GM21367 (cell line): Measurements from ENCODE around the gene ADAM33.

Source experiments
- ATAC-seq: cut with Tn5 transposase; IDR thresholded peaks from one replicate; pipeline ENCODE4 v1.9.1; 2021; ENCODE audit not compliant: unreplicated experiment

The ADAM33 gene

GRCh38 chr20:3667434-3668037 lies 14.3 kb downstream of the ADAM33 start:
- no peak for ATAC-seq

DNA sequence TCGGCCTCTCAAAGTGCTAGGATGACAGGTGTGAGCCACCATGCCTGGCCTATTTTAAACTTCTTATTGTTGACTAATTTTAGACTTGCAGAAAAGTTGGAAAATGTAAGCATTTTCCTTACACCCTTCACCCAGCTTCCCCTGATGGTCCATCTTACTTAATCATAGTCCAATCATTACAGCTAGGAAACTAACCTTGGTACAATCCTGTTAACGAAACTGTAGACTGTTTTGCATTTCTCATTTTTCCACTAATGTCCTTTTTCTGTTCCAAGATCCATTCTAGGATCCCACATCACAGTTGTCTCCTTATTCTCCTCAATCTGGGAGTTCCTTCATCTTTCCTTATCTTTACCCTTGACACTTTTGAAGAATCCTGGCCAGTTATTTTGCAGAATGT lies 18.0 kb downstream of the ADAM33 start:
- ATAC-seq = no peak

DNA sequence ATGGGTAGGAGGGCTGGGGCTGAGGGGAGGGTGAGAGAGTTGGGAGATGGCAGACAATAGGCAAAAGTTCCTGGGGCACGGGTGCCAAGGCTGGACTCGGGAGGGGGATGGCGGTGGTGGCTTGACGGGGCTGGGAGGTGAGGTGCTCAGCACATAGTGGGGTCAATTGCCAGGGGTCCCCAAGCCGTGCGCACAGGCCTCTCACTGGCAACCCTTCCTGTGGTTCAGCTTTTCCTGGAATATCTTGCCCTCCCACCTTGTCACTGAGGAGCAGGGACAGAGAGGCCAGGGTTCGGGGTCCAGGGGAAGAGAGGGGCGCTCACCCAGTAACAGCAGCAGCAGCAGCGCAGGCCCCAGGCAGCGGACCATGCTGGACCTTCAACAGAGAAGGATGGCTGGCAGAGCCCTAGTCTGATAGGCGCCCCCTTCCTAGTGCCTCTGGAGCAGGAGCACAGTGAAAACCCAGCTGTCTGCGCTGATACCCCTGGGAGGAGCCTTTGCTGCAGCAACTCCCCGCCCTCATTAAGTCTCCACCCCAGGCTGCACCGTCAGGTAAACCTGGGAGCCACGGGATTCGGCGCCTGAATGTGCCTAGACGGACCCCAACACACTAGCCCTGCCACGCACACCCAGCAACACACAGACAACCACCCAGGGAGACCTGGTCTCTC lies 18.6 kb downstream of the ADAM33 start, which contains the start of gene GFRA4:
Gene GFRA4, minus strand, starts transcription at position 369 of the 671 bp plus-strand sequence. Its CDS starts 0 bp downstream, at position 369.
- ATAC-seq = no peak

DNA sequence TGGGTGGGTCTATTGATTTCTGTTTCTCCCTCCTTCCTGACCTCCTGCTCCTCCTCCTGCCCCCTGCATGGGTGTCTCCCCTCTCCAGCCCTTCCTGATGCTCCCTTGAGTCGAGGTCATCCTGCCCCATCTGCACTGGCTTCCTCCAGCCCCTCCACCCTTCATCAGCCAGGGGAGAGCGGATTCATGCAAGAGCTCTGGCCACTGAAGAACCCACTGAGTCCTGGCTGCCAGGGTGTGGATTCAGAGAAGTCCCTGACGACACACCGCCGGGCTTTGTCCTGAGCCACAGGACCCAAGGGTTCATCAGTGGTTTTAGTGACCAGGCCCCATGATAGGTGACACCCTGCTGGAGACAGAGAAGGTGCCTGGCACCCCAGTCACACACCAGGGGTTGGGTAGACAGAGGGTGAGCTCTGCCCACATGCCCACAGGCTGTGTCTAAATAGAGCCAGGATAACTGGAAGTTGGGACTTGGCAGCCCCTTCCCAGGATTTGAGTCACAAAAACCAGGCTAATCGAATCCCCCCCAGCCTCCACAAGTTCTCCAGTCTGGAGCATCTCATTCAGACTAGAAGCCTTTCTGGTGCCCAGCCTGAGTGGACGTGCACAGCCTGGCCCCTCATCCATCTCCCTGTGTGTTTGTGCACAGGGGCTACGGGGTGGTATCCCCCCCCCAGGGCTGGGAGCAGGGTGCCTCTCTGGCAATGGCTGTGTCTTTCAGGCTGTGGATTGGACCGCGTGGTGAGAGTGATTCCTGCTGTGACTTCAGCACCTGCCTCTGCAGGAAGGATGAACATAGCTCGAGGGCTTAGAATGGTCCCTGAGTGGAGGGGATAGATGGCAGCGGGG lies 19.8 kb downstream of the ADAM33 start:
- no peak for ATAC-seq

GRCh38 chr20:3661060-3661813 lies 20.6 kb downstream of the ADAM33 start:
- ATAC-seq = no peak

DNA sequence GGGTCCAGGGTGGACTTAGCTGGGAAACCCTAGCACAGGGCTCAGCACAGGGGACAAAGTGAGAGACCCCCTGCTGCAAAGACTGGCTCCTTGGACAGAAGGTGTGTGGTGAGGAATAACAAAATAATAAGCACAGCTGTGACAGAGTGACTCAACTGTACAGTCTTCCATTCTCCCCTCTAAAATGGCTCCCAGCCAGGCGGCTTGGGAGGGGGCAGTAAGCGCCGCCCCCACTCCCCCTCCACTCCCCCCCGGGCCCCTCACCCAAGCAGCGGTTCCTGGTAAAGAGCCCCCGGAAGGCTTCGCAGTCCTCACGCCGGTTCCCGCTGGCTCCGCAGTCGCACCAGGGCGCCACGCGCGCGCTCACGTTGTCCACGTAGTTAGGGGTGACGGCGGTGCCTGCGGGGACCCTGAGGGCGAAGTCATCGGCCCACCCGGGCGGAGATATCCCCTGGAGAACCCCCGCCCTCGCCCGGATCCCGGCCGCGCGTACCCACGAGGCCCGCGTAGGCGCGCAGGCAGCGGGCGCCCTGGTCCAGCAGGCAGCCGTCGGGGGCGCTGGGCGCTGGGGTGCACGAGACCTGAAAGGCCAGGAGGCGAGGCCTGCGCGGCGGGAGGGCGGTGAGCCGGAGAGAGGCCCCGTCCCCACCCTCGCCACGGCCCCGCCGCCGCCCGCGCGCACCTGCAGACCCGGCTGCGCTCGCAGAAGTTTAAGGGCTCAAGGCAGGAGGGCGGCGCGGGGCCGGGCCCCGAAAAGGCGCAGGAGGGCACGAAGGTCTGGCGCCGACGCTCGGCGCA lies 21.3 kb downstream of the ADAM33 start:
- no peak for ATAC-seq

GRCh38 chr20:3659492-3660261 lies 22.1 kb downstream of the ADAM33 start:
- no peak for ATAC-seq

GRCh38 chr20:3658716-3659491 lies 22.9 kb downstream of the ADAM33 start:
- ATAC-seq = peak; percentile 94

DNA sequence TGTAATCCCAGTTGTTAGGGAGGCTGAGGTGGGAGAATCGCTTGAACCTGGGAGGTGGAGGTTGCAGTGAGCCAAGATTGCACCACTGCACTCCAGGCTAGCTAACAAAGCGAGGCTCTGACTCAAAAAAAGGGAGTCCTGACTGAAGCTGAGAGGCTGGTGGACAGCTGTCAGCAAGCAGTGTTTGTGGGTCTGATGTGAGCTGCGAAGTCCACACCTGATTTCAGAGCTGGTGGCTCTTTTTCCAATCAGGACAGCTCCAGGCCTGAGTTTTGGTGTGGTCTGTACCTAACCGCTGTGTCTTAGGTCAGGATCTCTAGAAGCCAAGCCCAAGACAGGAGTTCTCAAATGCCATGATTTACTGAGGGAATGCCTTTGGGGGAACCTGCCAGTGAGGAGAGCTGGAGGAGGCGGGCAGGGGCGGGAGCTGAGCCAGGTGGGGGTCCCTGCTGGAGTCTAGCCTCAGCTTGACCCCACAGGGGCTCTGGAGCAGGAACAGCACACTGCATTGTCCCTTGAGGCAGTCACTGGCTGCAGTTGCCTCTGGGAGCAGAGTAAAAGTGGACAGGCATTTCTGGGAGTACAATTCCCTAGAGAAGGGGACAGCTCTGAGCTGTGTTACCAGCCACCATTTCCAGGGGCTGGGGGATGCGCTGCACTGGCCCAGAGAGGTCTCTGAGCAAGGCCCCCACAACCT lies 23.6 kb downstream of the ADAM33 start:
- no peak for ATAC-seq

DNA sequence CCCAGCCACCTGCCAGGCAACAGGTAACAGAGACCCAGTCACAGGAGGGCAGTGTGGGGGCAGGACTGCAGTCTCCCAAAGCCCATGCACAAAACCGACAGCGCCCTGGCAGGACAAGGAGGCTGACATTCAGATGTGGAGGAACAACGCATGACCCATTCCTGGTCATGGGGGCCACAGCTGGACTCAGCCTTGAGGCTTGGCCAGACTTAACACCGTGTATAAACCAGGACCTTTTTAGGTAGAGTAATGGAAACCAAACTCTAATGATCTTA lies 26.7 kb downstream of the ADAM33 start:
- ATAC-seq = no peak

DNA sequence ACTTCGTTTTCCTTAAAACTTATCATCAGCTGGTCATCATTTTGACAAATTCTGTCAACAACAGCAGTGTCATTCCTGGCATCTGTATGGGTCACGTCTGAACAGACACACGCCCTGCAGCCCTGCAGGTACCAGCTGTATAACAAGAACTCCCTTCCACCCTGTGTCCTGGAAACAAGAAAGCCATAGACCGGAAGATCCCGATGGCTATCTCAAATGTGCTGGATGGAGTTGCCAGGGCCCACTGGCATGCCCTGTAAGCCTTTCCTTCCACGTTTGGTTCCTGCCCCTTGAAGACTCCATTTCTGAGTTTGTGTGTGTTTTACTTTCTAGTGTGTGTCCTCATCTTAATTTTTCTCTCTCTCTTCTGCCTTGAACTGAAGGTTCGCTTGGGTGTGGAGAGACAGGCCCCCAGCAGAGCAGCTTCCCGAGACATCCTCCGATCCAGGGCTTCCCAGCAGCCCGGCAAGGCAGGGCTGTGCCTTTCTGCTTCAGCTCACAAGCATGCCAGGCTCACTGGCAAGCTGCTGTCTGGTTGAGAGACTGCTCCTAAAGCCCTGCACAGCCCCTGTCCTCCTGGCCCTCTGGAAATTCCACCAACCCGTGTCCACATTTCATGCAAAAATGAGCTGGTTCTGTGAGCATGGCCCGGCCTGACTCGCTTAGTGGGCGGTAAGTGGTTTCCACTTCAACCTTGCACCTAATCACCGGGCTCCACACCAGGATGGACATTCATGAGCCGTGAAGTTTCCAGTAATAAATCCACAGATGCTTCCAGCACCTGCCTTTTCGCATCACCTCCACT lies 27.3 kb downstream of the ADAM33 start:
- ATAC-seq = no peak

DNA sequence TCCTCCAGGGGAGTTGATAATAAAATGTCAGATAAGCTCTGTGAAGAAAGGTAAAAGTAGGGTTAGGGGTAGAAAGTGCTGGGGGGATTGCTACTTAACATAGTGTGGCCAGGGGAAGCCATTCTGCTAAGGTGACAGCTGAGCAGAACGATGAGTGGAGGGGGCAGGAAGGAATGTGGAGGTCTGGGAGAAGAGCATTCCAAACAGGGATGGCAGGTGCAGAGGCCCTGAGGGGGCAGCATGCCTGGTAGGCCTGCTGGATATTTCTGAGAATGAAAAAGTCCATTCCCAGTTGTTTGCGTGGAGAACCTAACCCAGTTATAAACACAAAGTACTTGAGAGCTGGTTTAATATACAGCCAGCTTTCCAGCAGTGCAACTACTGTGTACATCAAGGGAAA lies 27.9 kb downstream of the ADAM33 start:
- no peak for ATAC-seq

DNA sequence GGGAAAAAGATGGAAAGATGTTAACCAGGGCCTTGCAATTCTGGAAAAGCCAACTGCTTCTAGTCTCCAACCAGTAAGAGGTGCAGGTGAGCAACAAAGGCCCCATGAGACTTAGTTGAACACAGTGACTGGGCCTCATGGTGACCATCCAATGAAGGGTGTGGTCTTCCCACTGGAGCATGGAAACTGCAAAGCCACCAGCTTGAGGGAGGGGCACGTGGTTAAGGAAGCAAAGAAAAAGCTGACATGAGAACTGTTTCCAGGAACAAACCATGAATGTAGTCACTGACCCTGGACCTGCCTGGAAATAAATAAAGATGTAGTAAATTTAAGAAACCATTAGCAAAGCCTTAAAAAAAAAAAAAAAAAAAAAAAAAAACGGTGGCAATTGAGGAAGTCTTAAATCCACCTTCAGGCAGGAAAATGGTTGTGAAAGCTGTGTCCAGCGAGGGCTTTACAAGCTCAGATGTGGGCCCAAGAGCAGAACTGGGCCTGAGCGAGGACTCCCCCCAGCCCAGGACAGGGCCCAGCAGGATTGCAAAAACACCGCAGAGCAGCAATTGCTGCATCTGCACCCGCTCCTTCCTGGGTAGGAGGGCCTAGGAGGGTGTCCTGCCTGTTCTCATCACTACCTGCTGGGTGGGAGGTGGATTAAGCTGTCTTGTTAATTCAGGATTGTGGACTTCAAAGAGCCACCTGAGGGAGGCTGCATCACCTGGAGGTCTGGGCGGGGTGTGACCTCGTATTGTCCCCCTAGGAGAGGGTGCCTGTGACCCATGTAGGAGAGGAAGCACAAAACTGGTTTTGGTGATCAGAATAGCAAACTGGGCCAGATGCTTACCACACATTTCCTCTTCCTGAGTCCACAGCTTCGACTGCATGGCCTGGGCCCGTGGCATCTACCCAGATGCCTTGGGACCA lies 28.9 kb downstream of the ADAM33 start:
- no peak for ATAC-seq

DNA sequence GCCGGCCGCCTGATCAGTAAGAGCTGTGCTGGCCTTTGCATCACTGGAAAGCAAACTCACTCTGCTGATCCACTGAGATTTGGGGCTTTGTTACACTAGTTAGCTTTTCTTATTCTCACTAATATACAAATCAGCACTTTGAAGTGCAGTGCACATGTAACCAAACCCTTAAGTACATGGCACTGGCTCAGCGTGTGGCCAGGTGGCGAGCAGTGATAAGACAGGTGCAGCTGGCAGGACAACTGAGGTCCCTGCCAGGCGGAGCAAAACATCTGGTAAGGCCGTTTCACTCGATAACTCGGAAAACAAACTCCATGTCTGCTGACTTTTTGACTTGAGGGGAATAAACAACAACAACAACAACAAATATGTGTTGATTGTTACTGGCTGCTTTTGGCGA lies 29.6 kb downstream of the ADAM33 start:
- no peak for ATAC-seq

- no peak for ATAC-seq
Measured at GRCh38 chr20:3651204-3651962, 30.4 kb downstream of the ADAM33 start.

DNA sequence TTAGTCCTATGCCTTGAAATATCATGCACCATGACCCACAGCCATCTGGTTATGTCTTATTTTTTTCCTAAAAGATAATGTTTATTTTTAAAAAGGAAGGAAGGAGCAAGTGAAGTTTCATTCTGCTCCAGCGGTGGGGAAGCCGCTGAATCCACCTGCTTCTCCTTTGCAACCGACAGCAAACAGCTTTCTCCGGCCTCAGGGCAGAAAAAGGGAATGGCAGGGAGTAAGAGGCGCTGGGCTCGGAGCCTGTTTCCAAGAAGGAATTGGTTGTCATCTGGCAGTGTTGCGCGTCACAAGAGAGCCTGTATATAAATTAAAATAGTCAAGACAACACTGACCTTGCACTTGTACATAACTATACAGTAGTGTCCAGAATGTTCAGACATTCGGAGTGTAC lies 32.9 kb downstream of the ADAM33 start:
- no peak for ATAC-seq
